Measurements from ENCODE around the gene USP6. TPM values are rescaled to one million over a fixed set of nuclear protein-coding genes. Genes with fewer than 3 reads are reported as not detected.

USP6 gene
- total and polyA plus RNA-seq, 4 donors = under 0.01 to 0.18 (median 0.05) TPM; not detected in 1

DNA sequence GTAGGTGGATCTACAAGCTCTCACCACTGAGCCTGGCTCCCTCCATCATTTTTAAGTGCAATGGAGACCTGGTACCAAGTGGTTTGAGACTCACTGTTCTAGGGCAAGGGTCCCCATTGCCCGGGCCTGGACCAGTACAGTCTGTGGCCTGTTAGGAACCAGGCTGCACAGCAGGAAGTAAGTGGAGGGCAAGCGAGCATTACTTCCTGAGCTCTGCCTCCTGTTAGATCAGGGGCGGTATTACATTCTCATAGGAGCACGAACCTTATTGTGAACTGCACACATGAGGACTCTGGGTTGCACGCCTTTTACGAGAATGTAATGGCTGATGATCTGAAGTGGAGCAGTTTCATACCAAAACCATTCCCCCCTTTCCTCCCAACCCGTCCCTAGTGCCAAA lies 82.6 kb downstream of the USP6 start:
- no peak for TF ChIP-seq RXRA (IDR thresholded peaks at IDR 0.05)
- TF ChIP-seq, protein P1, sequence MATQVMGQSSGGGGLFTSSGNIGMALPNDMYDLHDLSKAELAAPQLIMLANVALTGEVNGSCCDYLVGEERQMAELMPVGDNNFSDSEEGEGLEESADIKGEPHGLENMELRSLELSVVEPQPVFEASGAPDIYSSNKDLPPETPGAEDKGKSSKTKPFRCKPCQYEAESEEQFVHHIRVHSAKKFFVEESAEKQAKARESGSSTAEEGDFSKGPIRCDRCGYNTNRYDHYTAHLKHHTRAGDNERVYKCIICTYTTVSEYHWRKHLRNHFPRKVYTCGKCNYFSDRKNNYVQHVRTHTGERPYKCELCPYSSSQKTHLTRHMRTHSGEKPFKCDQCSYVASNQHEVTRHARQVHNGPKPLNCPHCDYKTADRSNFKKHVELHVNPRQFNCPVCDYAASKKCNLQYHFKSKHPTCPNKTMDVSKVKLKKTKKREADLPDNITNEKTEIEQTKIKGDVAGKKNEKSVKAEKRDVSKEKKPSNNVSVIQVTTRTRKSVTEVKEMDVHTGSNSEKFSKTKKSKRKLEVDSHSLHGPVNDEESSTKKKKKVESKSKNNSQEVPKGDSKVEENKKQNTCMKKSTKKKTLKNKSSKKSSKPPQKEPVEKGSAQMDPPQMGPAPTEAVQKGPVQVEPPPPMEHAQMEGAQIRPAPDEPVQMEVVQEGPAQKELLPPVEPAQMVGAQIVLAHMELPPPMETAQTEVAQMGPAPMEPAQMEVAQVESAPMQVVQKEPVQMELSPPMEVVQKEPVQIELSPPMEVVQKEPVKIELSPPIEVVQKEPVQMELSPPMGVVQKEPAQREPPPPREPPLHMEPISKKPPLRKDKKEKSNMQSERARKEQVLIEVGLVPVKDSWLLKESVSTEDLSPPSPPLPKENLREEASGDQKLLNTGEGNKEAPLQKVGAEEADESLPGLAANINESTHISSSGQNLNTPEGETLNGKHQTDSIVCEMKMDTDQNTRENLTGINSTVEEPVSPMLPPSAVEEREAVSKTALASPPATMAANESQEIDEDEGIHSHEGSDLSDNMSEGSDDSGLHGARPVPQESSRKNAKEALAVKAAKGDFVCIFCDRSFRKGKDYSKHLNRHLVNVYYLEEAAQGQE (IDR thresholded peaks at IDR 0.05) = no peak
- TF ChIP-seq, protein P2, sequence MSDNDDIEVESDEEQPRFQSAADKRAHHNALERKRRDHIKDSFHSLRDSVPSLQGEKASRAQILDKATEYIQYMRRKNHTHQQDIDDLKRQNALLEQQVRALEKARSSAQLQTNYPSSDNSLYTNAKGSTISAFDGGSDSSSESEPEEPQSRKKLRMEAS (IDR thresholded peaks at IDR 0.05) = no peak
- no peak for TF ChIP-seq FOXA2 (IDR thresholded peaks at IDR 0.05)
- TF ChIP-seq SP1 (IDR thresholded peaks at IDR 0.05) = no peak
- no peak for TF ChIP-seq FOXA1 (IDR thresholded peaks at IDR 0.05)
- TF ChIP-seq GABPA (IDR thresholded peaks at IDR 0.05 in 1 of 2, conservative IDR thresholded peaks at IDR 0.05 in 1 of 2) = no peak
- no peak for TF ChIP-seq TAF1 (conservative IDR thresholded peaks at IDR 0.05)
- TF ChIP-seq, protein P3, sequence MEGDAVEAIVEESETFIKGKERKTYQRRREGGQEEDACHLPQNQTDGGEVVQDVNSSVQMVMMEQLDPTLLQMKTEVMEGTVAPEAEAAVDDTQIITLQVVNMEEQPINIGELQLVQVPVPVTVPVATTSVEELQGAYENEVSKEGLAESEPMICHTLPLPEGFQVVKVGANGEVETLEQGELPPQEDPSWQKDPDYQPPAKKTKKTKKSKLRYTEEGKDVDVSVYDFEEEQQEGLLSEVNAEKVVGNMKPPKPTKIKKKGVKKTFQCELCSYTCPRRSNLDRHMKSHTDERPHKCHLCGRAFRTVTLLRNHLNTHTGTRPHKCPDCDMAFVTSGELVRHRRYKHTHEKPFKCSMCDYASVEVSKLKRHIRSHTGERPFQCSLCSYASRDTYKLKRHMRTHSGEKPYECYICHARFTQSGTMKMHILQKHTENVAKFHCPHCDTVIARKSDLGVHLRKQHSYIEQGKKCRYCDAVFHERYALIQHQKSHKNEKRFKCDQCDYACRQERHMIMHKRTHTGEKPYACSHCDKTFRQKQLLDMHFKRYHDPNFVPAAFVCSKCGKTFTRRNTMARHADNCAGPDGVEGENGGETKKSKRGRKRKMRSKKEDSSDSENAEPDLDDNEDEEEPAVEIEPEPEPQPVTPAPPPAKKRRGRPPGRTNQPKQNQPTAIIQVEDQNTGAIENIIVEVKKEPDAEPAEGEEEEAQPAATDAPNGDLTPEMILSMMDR (IDR thresholded peaks at IDR 0.05; ENCODE audit: low read depth, low read length, missing input control) = no peak
- no peak for TF ChIP-seq HNF4G (IDR thresholded peaks at IDR 0.05)
- no peak for TF ChIP-seq HNF4A (conservative IDR thresholded peaks at IDR 0.05)
- no peak for TF ChIP-seq NR2F2 (IDR thresholded peaks at IDR 0.05)
- TF ChIP-seq, protein P4, sequence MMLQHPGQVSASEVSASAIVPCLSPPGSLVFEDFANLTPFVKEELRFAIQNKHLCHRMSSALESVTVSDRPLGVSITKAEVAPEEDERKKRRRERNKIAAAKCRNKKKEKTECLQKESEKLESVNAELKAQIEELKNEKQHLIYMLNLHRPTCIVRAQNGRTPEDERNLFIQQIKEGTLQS (IDR thresholded peaks at IDR 0.05) = no peak
- no peak for TF ChIP-seq JUND (IDR thresholded peaks at IDR 0.05)
- no peak for TF ChIP-seq YY1 (IDR thresholded peaks at IDR 0.05)
- no peak for TF ChIP-seq EGR1 (IDR thresholded peaks at IDR 0.05; ENCODE audit: low read depth in 2 of 2)
- H3K9ac ChIP-seq (ENCODE audit: low read depth in 1 of 2, low read length in 2 of 2) = peak overlapping the region in 1 of 2 donors; percentile 27
- no peaks in the 10 kb centered on the region for H3K9me3 ChIP-seq (ENCODE audit: control insufficient read depth in 4 of 4, low read length in 3 of 4)
- H3K27me3 ChIP-seq (ENCODE audit: control insufficient read depth in 4 of 4, insufficient read depth in 4 of 4, low read length in 3 of 4) = no peaks in the 10 kb centered on the region
- H3K4me3 ChIP-seq (ENCODE audit: low read depth in 1 of 3, low read length in 3 of 3) = no peak overlapping the region
- 88% methylated on average over 7 of the region's 7 CpGs for WGBS
- H3K36me3 ChIP-seq (ENCODE audit: control insufficient read depth in 4 of 4, insufficient read depth in 3 of 4, low read depth in 1 of 4, low read length in 3 of 4) = no peaks in the 10 kb centered on the region
- DNase-seq (ENCODE audit: low spot score) = no peak
- H3K4me1 ChIP-seq (ENCODE audit: control insufficient read depth in 4 of 4, insufficient read depth in 4 of 4, low read length in 3 of 4) = no peaks in the 10 kb centered on the region
- H3K27ac ChIP-seq (ENCODE audit: low read depth in 1 of 2, low read length in 2 of 2) = no peak overlapping the region

DNA sequence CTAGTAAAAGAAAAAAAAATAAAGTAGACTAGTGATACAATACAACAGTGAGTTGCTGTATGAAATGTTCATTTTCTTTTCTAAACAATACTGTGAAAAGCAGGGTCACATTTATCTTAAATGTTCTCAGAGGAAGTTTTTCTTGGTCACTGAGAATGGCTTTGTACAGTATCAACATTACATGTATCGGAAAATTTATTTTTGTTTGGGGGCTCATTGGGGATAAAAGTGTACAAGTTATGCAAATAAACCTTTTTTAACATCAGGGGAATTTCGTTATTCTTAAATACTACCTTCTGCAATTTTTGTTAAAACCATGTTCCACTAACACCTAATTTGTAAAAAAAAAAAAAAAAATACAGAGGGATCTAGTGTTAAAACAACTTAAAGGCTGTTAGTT lies 84.5 kb downstream of the USP6 start:
- Histone ChIP-seq H3K4me3 (ENCODE audit: low read depth in 1 of 3, low read length in 3 of 3) (no peak overlapping the region), H3K9me3 (ENCODE audit: control insufficient read depth in 4 of 4, low read length in 3 of 4) (no peaks in the 10 kb centered on the region), H3K27me3 (ENCODE audit: control insufficient read depth in 4 of 4, insufficient read depth in 4 of 4, low read length in 3 of 4) (no peaks in the 10 kb centered on the region), H3K4me1 (ENCODE audit: control insufficient read depth in 4 of 4, insufficient read depth in 4 of 4, low read length in 3 of 4) (no peaks in the 10 kb centered on the region), H3K27ac (ENCODE audit: low read depth in 1 of 2, low read length in 2 of 2) (no peak overlapping the region), H3K9ac (ENCODE audit: low read depth in 1 of 2, low read length in 2 of 2) (no peak overlapping the region), H3K36me3 (ENCODE audit: control insufficient read depth in 4 of 4, insufficient read depth in 3 of 4, low read depth in 1 of 4, low read length in 3 of 4) (no peaks in the 10 kb centered on the region)
- WGBS = 48% methylated on average over 2 of the region's 2 CpGs
- no peak for TF ChIP-seq TAF1 (conservative IDR thresholded peaks at IDR 0.05)
- TF ChIP-seq, protein P1 (IDR thresholded peaks at IDR 0.05) = no peak
- TF ChIP-seq HNF4A (conservative IDR thresholded peaks at IDR 0.05) = no peak
- no peak for TF ChIP-seq HNF4G (IDR thresholded peaks at IDR 0.05)
- no peak for DNase-seq (ENCODE audit: low spot score)
